H9 (cell line): Measurements from ENCODE around the gene MKI67. TPM values are rescaled to one million over a fixed set of nuclear protein-coding genes. Genes with fewer than 3 reads are reported as not detected.

Source experiments
- DNase-seq: peaks from one replicate; pipeline ENCODE4 v3.0.0-alpha.2; 2017
- H2AFZ ChIP-seq: one replicate; pipeline ENCODE4 v1.6.1; 2013; ENCODE audit warnings: mild to moderate bottlenecking, low read length, control low read depth, moderate library complexity
- H2AK5ac ChIP-seq: 2 replicates; pipeline ENCODE4 v1.6.1; 2013; ENCODE audit warnings: low read length, control low read depth, mixed read lengths; ENCODE audit not compliant: insufficient read length
- H2BK120ac ChIP-seq: one replicate; pipeline ENCODE4 v1.6.1; 2013; ENCODE audit warnings: low read depth, mild to moderate bottlenecking, low read length, control low read depth, inconsistent platforms; ENCODE audit not compliant: poor library complexity, severe bottlenecking
- H2BK12ac ChIP-seq: 2 replicates; pipeline ENCODE4 v1.6.1; 2013; ENCODE audit warnings: low read length, control low read depth, mixed read lengths, low read depth; ENCODE audit not compliant: insufficient read length
- H2BK15ac ChIP-seq: 2 replicates; pipeline ENCODE4 v1.6.1; 2013; ENCODE audit warnings: low read depth, low read length, control low read depth
- H2BK20ac ChIP-seq: one replicate; pipeline ENCODE4 v1.6.1; 2013; ENCODE audit warnings: low read depth, mild to moderate bottlenecking, low read length, control low read depth, inconsistent platforms; ENCODE audit not compliant: poor library complexity, severe bottlenecking
- H2BK5ac ChIP-seq: 2 replicates; pipeline ENCODE4 v1.6.1; 2013; ENCODE audit warnings: low read length, control low read depth, mixed read lengths; ENCODE audit not compliant: insufficient read length
- H3K14ac ChIP-seq: 2 replicates; pipeline ENCODE4 v1.6.1; 2013; ENCODE audit warnings: low read length, control low read depth; ENCODE audit not compliant: insufficient read depth
- H3K18ac ChIP-seq: 2 replicates; pipeline ENCODE4 v1.6.1; 2013; ENCODE audit warnings: low read depth, mild to moderate bottlenecking, mixed read lengths, low read length, control low read depth; ENCODE audit not compliant: insufficient read length
- H3K23ac ChIP-seq: 2 replicates; pipeline ENCODE4 v1.6.1; 2013; ENCODE audit warnings: low read length, control low read depth, mixed read lengths, low read depth; ENCODE audit not compliant: insufficient read length
- H3K23me2 ChIP-seq: 2 replicates; pipeline ENCODE4 v1.6.1; 2013; ENCODE audit warnings: low read depth, mild to moderate bottlenecking, mixed read lengths, low read length, control low read depth; ENCODE audit not compliant: insufficient read length, poor library complexity, severe bottlenecking
- H3K27ac ChIP-seq: 2 replicates; pipeline ENCODE4 v1.5.1; 2013; ENCODE audit warnings: low read length, control low read depth, mixed read lengths, low read depth; ENCODE audit not compliant: insufficient read length
- H3K27me3 ChIP-seq: 2 replicates; pipeline ENCODE4 v1.6.1; 2013; ENCODE audit warnings: low read length, control low read depth, inconsistent platforms; ENCODE audit not compliant: insufficient read depth
- H3K4ac ChIP-seq: 2 replicates; pipeline ENCODE4 v1.6.1; 2013; ENCODE audit warnings: low read depth, mild to moderate bottlenecking, control low read depth, inconsistent platforms, low read length, moderate library complexity
- H3K4me1 ChIP-seq: 2 replicates; pipeline ENCODE4 v1.6.1; 2013; ENCODE audit warnings: low read length, control low read depth, inconsistent platforms; ENCODE audit not compliant: insufficient read depth
- H3K4me2 ChIP-seq: 2 replicates; pipeline ENCODE4 v1.6.1; 2013; ENCODE audit warnings: low read length, control low read depth, mixed read lengths; ENCODE audit not compliant: insufficient read length, insufficient read depth
- H3K56ac ChIP-seq: 2 replicates; pipeline ENCODE4 v1.6.1; 2013; ENCODE audit warnings: low read depth, mild to moderate bottlenecking, mixed read lengths, low read length, control low read depth; ENCODE audit not compliant: insufficient read length
- H3K79me1 ChIP-seq: 2 replicates; pipeline ENCODE4 v1.6.1; 2013; ENCODE audit warnings: low read depth, mild to moderate bottlenecking, moderate library complexity, low read length, control low read depth, inconsistent platforms; ENCODE audit not compliant: insufficient read depth, poor library complexity, severe bottlenecking
- H3K79me2 ChIP-seq: 2 replicates; pipeline ENCODE4 v1.6.1; 2013; ENCODE audit warnings: low read length, control low read depth, inconsistent platforms; ENCODE audit not compliant: insufficient read depth
- H3K9ac ChIP-seq: 2 replicates; pipeline ENCODE4 v1.6.1; 2013; ENCODE audit warnings: low read length, control low read depth, mixed read lengths; ENCODE audit not compliant: insufficient read length; ENCODE audit errors: extremely low read depth
- H3K9me3 ChIP-seq: one replicate; pipeline ENCODE4 v1.6.1; 2013; ENCODE audit warnings: low read depth, low read length, inconsistent platforms; ENCODE audit not compliant: control insufficient read depth
- H3T11ph ChIP-seq: one replicate; pipeline ENCODE4 v1.6.1; 2013; ENCODE audit warnings: mild to moderate bottlenecking, low read length, control low read depth, inconsistent platforms
- H4K20me1 ChIP-seq: one replicate; pipeline ENCODE4 v1.6.1; 2013; ENCODE audit not compliant: control insufficient read depth, insufficient read length, insufficient read depth
- H4K5ac ChIP-seq: 2 replicates; pipeline ENCODE4 v1.6.1; 2013; ENCODE audit warnings: low read depth, mild to moderate bottlenecking, mixed read lengths, low read length, control low read depth; ENCODE audit not compliant: insufficient read length
- H4K8ac ChIP-seq: replicated peaks from 2 replicates; pipeline ENCODE4 v1.6.1; 2013; ENCODE audit warnings: low read length, control low read depth, mixed read lengths, low read depth; ENCODE audit not compliant: insufficient read length
- H4K91ac ChIP-seq: 2 replicates; pipeline ENCODE4 v1.6.1; 2013; ENCODE audit warnings: low read depth, mild to moderate bottlenecking, moderate library complexity, mixed read lengths, low read length, control low read depth; ENCODE audit not compliant: insufficient read length
- H3K27ac Mint-ChIP-seq, 3 experiments: 2 replicates in 2 of 3; 3 replicates in 1 of 3; pipeline ENCODE4 v1.8.0; 2020 to 2021; ENCODE audit warnings: mixed read lengths in 3 of 3, mild to moderate bottlenecking in 1 of 3, moderate library complexity in 1 of 3
- H3K27me3 Mint-ChIP-seq: 2 replicates; pipeline ENCODE4 v1.8.0; 2021; ENCODE audit warnings: low read depth, mild to moderate bottlenecking, moderate library complexity, mixed read lengths
- H3K36me3 Mint-ChIP-seq, 3 experiments: 2 replicates in 2 of 3; 3 replicates in 1 of 3; pipeline ENCODE4 v1.8.0; 2020 to 2021; ENCODE audit warnings: low read depth in 3 of 3, mixed read lengths in 3 of 3; ENCODE audit not compliant: insufficient read depth in 1 of 3
- H3K4me1 Mint-ChIP-seq, 2 experiments: 2 replicates each; pipeline ENCODE4 v1.8.0; 2020; ENCODE audit warnings: mixed read lengths in 2 of 2
- H3K4me3 Mint-ChIP-seq, 2 experiments: 2 replicates in 1 of 2; 3 replicates in 1 of 2; pipeline ENCODE4 v1.8.0; 2020 to 2021; ENCODE audit warnings: mild to moderate bottlenecking in 2 of 2, mixed read lengths in 2 of 2, moderate library complexity in 1 of 2
- H3K9me3 Mint-ChIP-seq, 2 experiments: 2 replicates in 1 of 2; 3 replicates in 1 of 2; pipeline ENCODE4 v1.8.0; 2020; ENCODE audit warnings: mild to moderate bottlenecking in 2 of 2, mixed read lengths in 2 of 2, moderate library complexity in 1 of 2
- CTCF ChIP-seq: fragments of 200-600 bp; sonication (generic); conservative IDR thresholded peaks from 3 replicates; pipeline ENCODE4 v1.8.0; 2021; ENCODE audit warnings: antibody characterized with exemption, mild to moderate bottlenecking
- WGBS: extraction: QIAGEN DNeasy Blood & Tissue Kit; methylation state at CpG from one replicate; pipeline ENCODE4 v1.1.7; 2013; ENCODE audit warnings: missing lambda C conversion rate, low lambda C conversion rate, mixed read lengths; ENCODE audit not compliant: insufficient read length; ENCODE audit errors: extremely low coverage; 5-methylcytosine and 5-hydroxymethylcytosine counted together
- total RNA-seq: library from RNA; stranded (reverse); gene quantifications from 2 replicates; pipeline ENCODE4 v1.2.1, GENCODE V29; 2021

Gene MKI67
- total RNA-seq, 1 experiment from 2014 or later, result 108 TPM

- no peak overlapping the region for H4K5ac ChIP-seq
- Mint-ChIP-seq H3K36me3 (peaks cover 1 to 2% (median 1%) of the 10 kb centered on the region in 3 experiments; a peak in 4 of 7 replicates), H3K4me1 (peaks cover 21 to 24% of the 10 kb centered on the region in 2 experiments), H3K4me3 (no peak overlapping the region), H3K27me3 (no peaks in the 10 kb centered on the region; the same call in none of the 2 replicates), H3K27ac (peak overlapping the region in 1 of 3 experiments; percentile 44; a peak in 1 of 7 replicates), H3K9me3 (no peaks in the 10 kb centered on the region)
- no peak overlapping the region for H2BK120ac ChIP-seq
- H3K79me2 ChIP-seq, result no peaks in the 10 kb centered on the region
- H2BK20ac ChIP-seq, result no peak overlapping the region
- peak; percentile 80 for DNase-seq
- no peak overlapping the region for H3K14ac ChIP-seq
- no peaks in the 10 kb centered on the region for H3K79me1 ChIP-seq
- no CpG with 5 or more reads among the region's 17 CpGs for WGBS
- no peak overlapping the region for H3K4ac ChIP-seq
- H3K23ac ChIP-seq, result no peak overlapping the region
- H3K23me2 ChIP-seq, result no peaks in the 10 kb centered on the region
- H4K91ac ChIP-seq, result no peak overlapping the region
- no peak overlapping the region for H3K4me2 ChIP-seq
- H3K9ac ChIP-seq, result no peak overlapping the region
- no peak overlapping the region for H2AFZ ChIP-seq
- peak; percentile 68 for TF ChIP-seq CTCF
- H2BK5ac ChIP-seq, result no peak overlapping the region
- H3K9me3 ChIP-seq, result no peaks in the 10 kb centered on the region
- H3K56ac ChIP-seq, result no peak overlapping the region
- no peak overlapping the region for H3K27ac ChIP-seq
- H4K8ac ChIP-seq, result no peak overlapping the region
- no peak overlapping the region for H2AK5ac ChIP-seq
- H2BK15ac ChIP-seq, result no peak overlapping the region
- H3T11ph ChIP-seq, result no peak overlapping the region
- H3K18ac ChIP-seq, result no peak overlapping the region
- H3K4me1 ChIP-seq, result no peaks in the 10 kb centered on the region
- no peaks in the 10 kb centered on the region for H4K20me1 ChIP-seq
- no peaks in the 10 kb centered on the region for H3K27me3 ChIP-seq
- H2BK12ac ChIP-seq, result no peak overlapping the region
These were observed 34.5 kb downstream of the MKI67 start for GRCh38 chr10:128091636-128092210.
